Brain microvascular endothelial cell (primary cell): ENCODE data around the gene MAGI1.

ENCODE experiments used
- DNase-seq: peaks from one replicate; pipeline ENCODE4 v3.0.0-alpha.2; 2020
- H3K27ac ChIP-seq: fragments of 250-450 bp; sonication (Bioruptor Pico); 2 replicates; pipeline ENCODE4 v1.5.1; 2020; ENCODE audit warnings: mild to moderate bottlenecking, moderate library complexity
- H3K27me3 ChIP-seq: fragments of 250-450 bp; sonication (Bioruptor Pico); replicated peaks from 2 replicates; pipeline ENCODE4 v1.5.1; 2020; ENCODE audit warnings: mild to moderate bottlenecking
- H3K36me3 ChIP-seq: fragments of 250-450 bp; sonication (Bioruptor Pico); replicated peaks from 2 replicates; pipeline ENCODE4 v1.5.1; 2020; ENCODE audit warnings: mild to moderate bottlenecking
- H3K4me3 ChIP-seq: 2 replicates; pipeline ENCODE4 v1.5.1; 2011; ENCODE audit warnings: low read depth, mild to moderate bottlenecking, control low read depth, low read length, moderate library complexity
- in situ Hi-C: cut with HindIII; loops from 2 replicates; pipeline ENCODE4 v1.10.0; 2017; ENCODE audit warnings: low sequenced_read_pairs, low pct_ligation_motif_present
- TF ChIP-seq, protein P1 (sequence below): IDR thresholded peaks from 2 replicates; pipeline ENCODE4 v1.5.1; 2011; ENCODE audit warnings: low read depth, mild to moderate bottlenecking, moderate library complexity, low read length, control low read depth, inconsistent platforms; ENCODE audit errors: missing control alignments

Gene MAGI1

DNA sequence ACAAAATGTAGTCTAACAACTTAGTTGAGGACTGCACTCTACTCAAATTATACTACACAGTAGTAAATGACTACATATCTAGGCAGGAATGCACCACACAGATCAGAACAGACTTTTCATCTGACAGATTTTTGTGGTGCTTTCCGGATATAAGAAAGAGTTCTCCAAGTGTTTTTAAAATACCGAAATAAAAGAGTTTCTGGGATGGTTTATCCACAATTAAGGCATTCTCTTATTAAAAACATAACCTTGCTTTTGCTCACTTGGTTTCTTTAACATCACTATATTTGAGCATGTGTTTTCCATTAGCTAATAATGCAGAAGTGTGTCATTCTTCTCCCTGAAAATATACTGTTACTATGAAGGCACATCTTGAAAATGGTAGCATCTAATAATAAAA is 132.9 kb downstream of the MAGI1 start:
- no peak overlapping the region for H3K4me3 ChIP-seq
- TF ChIP-seq, protein P1, sequence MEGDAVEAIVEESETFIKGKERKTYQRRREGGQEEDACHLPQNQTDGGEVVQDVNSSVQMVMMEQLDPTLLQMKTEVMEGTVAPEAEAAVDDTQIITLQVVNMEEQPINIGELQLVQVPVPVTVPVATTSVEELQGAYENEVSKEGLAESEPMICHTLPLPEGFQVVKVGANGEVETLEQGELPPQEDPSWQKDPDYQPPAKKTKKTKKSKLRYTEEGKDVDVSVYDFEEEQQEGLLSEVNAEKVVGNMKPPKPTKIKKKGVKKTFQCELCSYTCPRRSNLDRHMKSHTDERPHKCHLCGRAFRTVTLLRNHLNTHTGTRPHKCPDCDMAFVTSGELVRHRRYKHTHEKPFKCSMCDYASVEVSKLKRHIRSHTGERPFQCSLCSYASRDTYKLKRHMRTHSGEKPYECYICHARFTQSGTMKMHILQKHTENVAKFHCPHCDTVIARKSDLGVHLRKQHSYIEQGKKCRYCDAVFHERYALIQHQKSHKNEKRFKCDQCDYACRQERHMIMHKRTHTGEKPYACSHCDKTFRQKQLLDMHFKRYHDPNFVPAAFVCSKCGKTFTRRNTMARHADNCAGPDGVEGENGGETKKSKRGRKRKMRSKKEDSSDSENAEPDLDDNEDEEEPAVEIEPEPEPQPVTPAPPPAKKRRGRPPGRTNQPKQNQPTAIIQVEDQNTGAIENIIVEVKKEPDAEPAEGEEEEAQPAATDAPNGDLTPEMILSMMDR = no peak
- DNase-seq = no peak
- H3K36me3 ChIP-seq = no peaks in the 10 kb centered on the region
- no peaks in the 10 kb centered on the region for H3K27me3 ChIP-seq
- in situ Hi-C loops = no loop called here
- no peak overlapping the region for H3K27ac ChIP-seq

DNA sequence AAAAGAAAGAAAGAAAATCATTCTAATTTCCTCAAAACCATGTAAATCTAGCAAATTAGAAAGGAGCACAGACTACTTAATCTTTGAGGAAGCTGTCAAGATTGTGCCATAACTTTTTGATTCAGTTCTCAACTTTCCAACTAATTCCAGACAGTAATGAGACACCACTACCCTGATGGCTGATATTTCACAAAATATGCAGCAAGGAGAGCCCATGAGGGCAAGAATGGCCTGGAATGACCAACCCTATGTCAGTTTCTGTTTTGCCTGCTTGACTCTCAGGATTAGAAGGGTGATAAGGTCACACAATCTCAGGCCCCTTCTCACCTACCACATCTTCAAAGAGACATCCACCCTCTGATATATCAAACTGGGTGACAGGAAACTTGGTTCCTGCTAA is 134.7 kb downstream of the MAGI1 start:
- in situ Hi-C loops = no loop called here

DNA sequence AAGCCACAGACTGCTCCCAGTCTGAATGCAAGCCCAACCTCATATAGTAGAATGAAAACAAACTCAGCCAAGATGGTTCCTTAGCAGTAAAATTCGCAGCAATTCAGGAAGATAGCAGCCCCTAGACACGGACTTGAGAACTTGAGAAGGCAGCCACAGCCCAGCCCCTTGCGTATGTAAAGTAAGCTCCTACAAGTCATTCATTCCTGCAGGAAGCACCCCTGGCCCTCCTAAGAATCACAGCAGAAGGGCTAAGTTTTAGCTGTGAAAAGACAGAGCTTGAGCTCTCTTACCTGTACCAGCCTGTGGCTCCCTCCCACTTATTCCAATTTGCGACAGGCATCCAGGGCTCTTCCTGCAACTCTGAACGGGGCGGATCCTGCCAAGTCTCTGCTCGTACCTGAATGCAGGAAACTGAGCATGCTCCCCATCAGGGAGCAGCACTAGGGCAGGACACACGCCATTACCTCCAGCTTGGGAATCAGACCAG is 136.4 kb downstream of the MAGI1 start:
- DNase-seq = no peak
- Histone ChIP-seq H3K36me3 (no peaks in the 10 kb centered on the region), H3K27ac (no peak overlapping the region), H3K4me3 (no peak overlapping the region), H3K27me3 (no peaks in the 10 kb centered on the region)
- in situ Hi-C loops = no loop called here
- TF ChIP-seq, protein P1 = no peak

More for the DNA sequence above, 134.7 kb downstream of the MAGI1 start:
- TF ChIP-seq, protein P1 = no peak
- no peak for DNase-seq
- Histone ChIP-seq H3K4me3 (no peak overlapping the region), H3K27me3 (no peaks in the 10 kb centered on the region), H3K27ac (no peak overlapping the region), H3K36me3 (no peaks in the 10 kb centered on the region)

DNA sequence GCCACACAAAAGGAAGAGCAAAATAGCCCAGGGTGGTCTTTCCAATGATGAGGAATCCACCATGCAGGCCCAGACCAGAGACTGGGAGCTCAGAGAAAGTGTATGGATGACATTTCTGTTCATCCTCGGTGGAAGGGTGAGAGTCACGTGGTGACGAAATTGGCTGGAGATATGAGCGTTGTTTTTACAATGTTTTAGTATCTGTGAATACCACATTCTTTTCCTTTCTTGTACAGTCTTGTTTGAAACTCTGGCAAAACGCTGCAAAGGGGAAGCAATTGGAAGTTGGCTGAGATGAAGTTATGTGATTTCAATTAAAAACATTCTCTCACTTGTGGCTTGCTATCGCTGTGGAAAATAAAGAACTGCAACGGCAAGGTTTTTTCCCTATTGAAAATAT is 137.5 kb downstream of the MAGI1 start:
- Histone ChIP-seq H3K36me3 (no peaks in the 10 kb centered on the region), H3K4me3 (no peak overlapping the region), H3K27ac (no peak overlapping the region), H3K27me3 (no peaks in the 10 kb centered on the region)
- in situ Hi-C loops = no loop called here
- DNase-seq = peak; percentile 40
- TF ChIP-seq, protein P1 = no peak

DNA sequence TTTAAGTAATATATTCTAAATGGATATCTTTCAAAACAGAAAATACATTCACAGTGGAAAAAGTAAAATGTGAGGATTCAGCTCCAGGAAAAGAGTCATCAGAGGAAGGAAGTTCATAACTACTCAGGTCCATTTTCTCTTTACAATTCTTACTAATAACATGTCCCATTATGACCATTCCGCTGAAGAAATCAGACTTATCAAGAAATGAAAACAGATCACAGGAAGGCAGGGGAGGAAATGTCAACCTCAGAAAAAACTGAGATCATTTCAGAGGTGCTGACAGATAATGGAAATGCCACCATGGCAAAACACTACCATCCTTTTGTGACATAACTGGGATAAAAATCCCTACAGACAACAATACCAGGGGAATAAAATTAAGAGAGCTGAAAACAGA is 139.5 kb downstream of the MAGI1 start:
- no peaks in the 10 kb centered on the region for H3K36me3 ChIP-seq
- TF ChIP-seq, protein P1 = no peak
- no peak for DNase-seq
- no peak overlapping the region for H3K27ac ChIP-seq
- H3K4me3 ChIP-seq = no peak overlapping the region
- no peaks in the 10 kb centered on the region for H3K27me3 ChIP-seq
- in situ Hi-C loops = no loop called here

DNA sequence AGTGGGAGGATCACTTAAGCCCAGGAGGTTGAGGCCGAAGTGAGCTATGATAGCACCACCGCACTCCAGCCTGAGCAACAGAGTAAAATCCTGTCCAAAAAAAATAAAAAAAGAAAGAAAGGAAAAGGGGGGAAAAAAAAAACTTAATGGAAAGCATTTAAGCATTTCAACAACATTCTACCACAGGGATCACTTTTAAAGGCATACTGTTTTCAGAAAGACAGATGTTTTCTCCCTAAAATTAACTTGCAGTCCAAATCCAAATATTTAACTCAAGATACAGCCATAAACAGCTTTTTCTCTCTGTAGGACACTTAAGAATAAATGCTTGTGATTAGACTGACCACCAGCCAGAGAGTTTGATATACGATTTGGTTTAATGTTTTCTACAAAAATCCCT is 141.0 kb downstream of the MAGI1 start:
- TF ChIP-seq, protein P1 = no peak
- H3K4me3 ChIP-seq = no peak overlapping the region
- H3K27ac ChIP-seq = no peak overlapping the region
- H3K36me3 ChIP-seq = no peaks in the 10 kb centered on the region
- in situ Hi-C loops = no loop called here
- no peaks in the 10 kb centered on the region for H3K27me3 ChIP-seq
- DNase-seq = no peak
